Limb (tissue), 2 donors: ENCODE results near the gene ANGPTL8.

ENCODE experiments used
- DNase-seq, 2 donors: peaks; one replicate each; pipeline ENCODE4 v3.0.0-alpha.2; 2016; ENCODE audit errors: extremely low spot score in 2 of 2

Gene ANGPTL8

GRCh38 chr19:11261431-11261970, 22.1 kb downstream of the ANGPTL8 start:
- peak in 1 of 2 donors; percentile 65 for DNase-seq

GRCh38 chr19:11261971-11262839, 22.8 kb downstream of the ANGPTL8 start, which contains the start of gene DOCK6:
Gene DOCK6, minus strand, starts transcription at chr19:11262524. Its CDS starts 84 bp downstream, at chr19:11262440.
- peak in 1 of 2 donors; percentile 75 for DNase-seq

- no peak for DNase-seq
Observed at GRCh38 chr19:11263726-11264125, 24.3 kb downstream of the ANGPTL8 start.

- no peak for DNase-seq
Observed at GRCh38 chr19:11264452-11265176, 25.2 kb downstream of the ANGPTL8 start.

- DNase-seq = no peak
Observed at GRCh38 chr19:11265177-11265784, 25.9 kb downstream of the ANGPTL8 start.

- no peak for DNase-seq
Observed at GRCh38 chr19:11265785-11266236, 26.4 kb downstream of the ANGPTL8 start.

- no peak for DNase-seq
Observed at GRCh38 chr19:11267316-11268085, 28.1 kb downstream of the ANGPTL8 start.

- peak in 1 of 2 donors; percentile 57 for DNase-seq
Observed at GRCh38 chr19:11268783-11269267, 29.4 kb downstream of the ANGPTL8 start.

GRCh38 chr19:11269408-11269807, 30.0 kb downstream of the ANGPTL8 start:
- DNase-seq = no peak

GRCh38 chr19:11273296-11273695, 33.9 kb downstream of the ANGPTL8 start:
- no peak for DNase-seq

GRCh38 chr19:11273989-11274388, 34.6 kb downstream of the ANGPTL8 start:
- no peak for DNase-seq

- no peak for DNase-seq
Observed at GRCh38 chr19:11274533-11275086, 35.2 kb downstream of the ANGPTL8 start.

GRCh38 chr19:11278670-11279069, 39.3 kb downstream of the ANGPTL8 start:
- no peak for DNase-seq

GRCh38 chr19:11279505-11280236, 40.3 kb downstream of the ANGPTL8 start:
- no peak for DNase-seq

GRCh38 chr19:11281356-11282049, 42.1 kb downstream of the ANGPTL8 start:
- no peak for DNase-seq

GRCh38 chr19:11284515-11284914, 45.1 kb downstream of the ANGPTL8 start:
- DNase-seq = no peak

GRCh38 chr19:11286312-11286974, 47.0 kb downstream of the ANGPTL8 start:
- no peak for DNase-seq

GRCh38 chr19:11288349-11288748, 48.9 kb downstream of the ANGPTL8 start:
- DNase-seq = no peak

- DNase-seq = no peak
Observed at GRCh38 chr19:11290256-11290655, 50.8 kb downstream of the ANGPTL8 start.
